GM04503 (cell line): ENCODE results near the gene CCL14.
"Not testable (repeated sequence)": the region's sequence is repeated elsewhere in the genome, so short reads cannot be mapped to it uniquely, and the experiment has no call there.

ENCODE experiments used
- DNase-seq: peaks from one replicate; pipeline ENCODE4 v3.0.0-alpha.2; 2012; ENCODE audit warnings: low read depth

The CCL14 gene

GRCh38 chr17:35942588-35943186 lies 43.8 kb downstream of the CCL14 start:
- DNase-seq: no peak

GRCh38 chr17:35938492-35938891 lies 48.0 kb downstream of the CCL14 start:
- not testable (repeated sequence) for DNase-seq

GRCh38 chr17:35936063-35936462 lies 50.5 kb downstream of the CCL14 start:
- no peak for DNase-seq

- DNase-seq: no peak
These were observed 51.8 kb downstream of the CCL14 start for GRCh38 chr17:35934760-35935159.
